IPS-20b (cell line): ENCODE results near the gene RASAL3.

Source experiments
- H3K27ac ChIP-seq: one replicate; pipeline ENCODE4 v1.5.1; 2013; ENCODE audit warnings: low read length
- H3K27me3 ChIP-seq: 2 replicates; pipeline ENCODE4 v1.6.1; 2013; ENCODE audit warnings: mild to moderate bottlenecking, low read length, inconsistent platforms; ENCODE audit not compliant: insufficient read depth
- H3K36me3 ChIP-seq: 2 replicates; pipeline ENCODE4 v1.6.1; 2013; ENCODE audit warnings: low read depth, mild to moderate bottlenecking, inconsistent platforms, low read length, moderate library complexity; ENCODE audit not compliant: insufficient read depth
- H3K4me1 ChIP-seq: 2 replicates; pipeline ENCODE4 v1.6.1; 2013; ENCODE audit warnings: mild to moderate bottlenecking, control low read depth, inconsistent platforms, low read length, moderate library complexity; ENCODE audit not compliant: insufficient read depth
- H3K4me3 ChIP-seq: 2 replicates; pipeline ENCODE4 v1.5.1; 2013; ENCODE audit warnings: mild to moderate bottlenecking, low read length, inconsistent platforms
- H3K9ac ChIP-seq: 2 replicates; pipeline ENCODE4 v1.6.1; 2013; ENCODE audit warnings: low read depth, mild to moderate bottlenecking, inconsistent platforms, low read length, moderate library complexity
- H3K9me3 ChIP-seq: 2 replicates; pipeline ENCODE4 v1.6.1; 2013; ENCODE audit warnings: mild to moderate bottlenecking, low read depth, low read length, inconsistent platforms; ENCODE audit not compliant: insufficient read depth

Gene RASAL3

GRCh38 chr19:15464394-15465385, at the start of gene RASAL3:
Gene RASAL3 (minus strand): TSS chr19:15464544. CDS start chr19:15464358, 186 bp downstream.
- Histone ChIP-seq H3K4me3 (no peak within 1 kb of the TSS), H3K27ac (no peak within 1 kb of the TSS), H3K4me1 (no peaks in the 10 kb centered on the region), H3K27me3 (peaks cover 71% of the 10 kb centered on the region), H3K9me3 (no peaks in the 10 kb centered on the region; the same call in 1 of the 2 replicates), H3K9ac (no peak within 1 kb of the TSS), H3K36me3 (no peaks in the 10 kb centered on the region)

GRCh38 chr19:15511671-15512424, 47.5 kb upstream of the RASAL3 start:
- Histone ChIP-seq H3K9me3 (peaks cover 62% of the 10 kb centered on the region), H3K4me1 (no peaks in the 10 kb centered on the region), H3K27me3 (peaks cover 5% of the 10 kb centered on the region; the same call in 1 of the 2 replicates), H3K27ac (no peak overlapping the region), H3K4me3 (no peak overlapping the region), H3K36me3 (no peaks in the 10 kb centered on the region), H3K9ac (no peak overlapping the region)

- H3K9me3 ChIP-seq: peaks cover 62% of the 10 kb centered on the region
- peaks cover 5% of the 10 kb centered on the region; the same call in 1 of the 2 replicates for H3K27me3 ChIP-seq
- H3K9ac ChIP-seq: no peak within 1 kb of the TSS
- no peak within 1 kb of the TSS for H3K4me3 ChIP-seq
- no peaks in the 10 kb centered on the region for H3K4me1 ChIP-seq
- H3K36me3 ChIP-seq: no peaks in the 10 kb centered on the region
- H3K27ac ChIP-seq: no peak within 1 kb of the TSS
Measured at GRCh38 chr19:15508035-15508710, 43.8 kb upstream of the RASAL3 start, which contains the start of gene CYP4F22. Gene CYP4F22 (plus strand): TSS chr19:15508525. CDS start chr19:15525337, 16,812 bp downstream.

GRCh38 chr19:15507068-15508034, 43.0 kb upstream of the RASAL3 start:
- H3K9ac ChIP-seq: no peak overlapping the region
- no peaks in the 10 kb centered on the region for H3K36me3 ChIP-seq
- no peaks in the 10 kb centered on the region for H3K4me1 ChIP-seq
- peaks cover 5% of the 10 kb centered on the region; the same call in 1 of the 2 replicates for H3K27me3 ChIP-seq
- H3K27ac ChIP-seq: no peak overlapping the region
- H3K4me3 ChIP-seq: no peak overlapping the region
- peaks cover 58% of the 10 kb centered on the region for H3K9me3 ChIP-seq

GRCh38 chr19:15506074-15506571, 41.8 kb upstream of the RASAL3 start:
- H3K27ac ChIP-seq: no peak overlapping the region
- no peak overlapping the region for H3K4me3 ChIP-seq
- H3K9ac ChIP-seq: no peak overlapping the region
- peaks cover 67% of the 10 kb centered on the region for H3K9me3 ChIP-seq
- no peaks in the 10 kb centered on the region for H3K4me1 ChIP-seq
- H3K27me3 ChIP-seq: peaks cover 5% of the 10 kb centered on the region; the same call in 1 of the 2 replicates
- no peaks in the 10 kb centered on the region for H3K36me3 ChIP-seq

- Histone ChIP-seq H3K9me3 (peaks cover 69% of the 10 kb centered on the region), H3K27ac (no peak overlapping the region), H3K9ac (no peak overlapping the region), H3K4me3 (no peak overlapping the region), H3K27me3 (no peaks in the 10 kb centered on the region), H3K4me1 (no peaks in the 10 kb centered on the region), H3K36me3 (no peaks in the 10 kb centered on the region)
Measured at GRCh38 chr19:15502264-15502663, 37.9 kb upstream of the RASAL3 start.

GRCh38 chr19:15501596-15501995, 37.3 kb upstream of the RASAL3 start:
- Histone ChIP-seq H3K27me3 (no peaks in the 10 kb centered on the region), H3K4me1 (no peaks in the 10 kb centered on the region), H3K27ac (no peak overlapping the region), H3K36me3 (no peaks in the 10 kb centered on the region), H3K9me3 (peaks cover 71% of the 10 kb centered on the region), H3K4me3 (no peak overlapping the region), H3K9ac (no peak overlapping the region)

- Histone ChIP-seq H3K9me3 (peaks cover 56% of the 10 kb centered on the region), H3K27me3 (no peaks in the 10 kb centered on the region), H3K4me1 (no peaks in the 10 kb centered on the region), H3K9ac (no peak overlapping the region), H3K36me3 (no peaks in the 10 kb centered on the region), H3K27ac (no peak overlapping the region), H3K4me3 (no peak overlapping the region)
Measured at GRCh38 chr19:15498910-15499309, 34.6 kb upstream of the RASAL3 start.

- peaks cover 51% of the 10 kb centered on the region for H3K9me3 ChIP-seq
- H3K4me1 ChIP-seq: no peaks in the 10 kb centered on the region
- no peak overlapping the region for H3K27ac ChIP-seq
- no peak overlapping the region for H3K4me3 ChIP-seq
- H3K36me3 ChIP-seq: no peaks in the 10 kb centered on the region
- no peaks in the 10 kb centered on the region for H3K27me3 ChIP-seq
- no peak overlapping the region for H3K9ac ChIP-seq
Measured at GRCh38 chr19:15498156-15498858, 34.0 kb upstream of the RASAL3 start.

- H3K4me1 ChIP-seq: no peaks in the 10 kb centered on the region
- no peak overlapping the region for H3K27ac ChIP-seq
- peaks cover 30% of the 10 kb centered on the region for H3K9me3 ChIP-seq
- no peak overlapping the region for H3K9ac ChIP-seq
- H3K4me3 ChIP-seq: no peak overlapping the region
- no peaks in the 10 kb centered on the region for H3K36me3 ChIP-seq
- no peaks in the 10 kb centered on the region for H3K27me3 ChIP-seq
Measured at GRCh38 chr19:15495151-15495550, 30.8 kb upstream of the RASAL3 start.
